ENCODE data around the gene TPP1.

The TPP1 gene

DNA sequence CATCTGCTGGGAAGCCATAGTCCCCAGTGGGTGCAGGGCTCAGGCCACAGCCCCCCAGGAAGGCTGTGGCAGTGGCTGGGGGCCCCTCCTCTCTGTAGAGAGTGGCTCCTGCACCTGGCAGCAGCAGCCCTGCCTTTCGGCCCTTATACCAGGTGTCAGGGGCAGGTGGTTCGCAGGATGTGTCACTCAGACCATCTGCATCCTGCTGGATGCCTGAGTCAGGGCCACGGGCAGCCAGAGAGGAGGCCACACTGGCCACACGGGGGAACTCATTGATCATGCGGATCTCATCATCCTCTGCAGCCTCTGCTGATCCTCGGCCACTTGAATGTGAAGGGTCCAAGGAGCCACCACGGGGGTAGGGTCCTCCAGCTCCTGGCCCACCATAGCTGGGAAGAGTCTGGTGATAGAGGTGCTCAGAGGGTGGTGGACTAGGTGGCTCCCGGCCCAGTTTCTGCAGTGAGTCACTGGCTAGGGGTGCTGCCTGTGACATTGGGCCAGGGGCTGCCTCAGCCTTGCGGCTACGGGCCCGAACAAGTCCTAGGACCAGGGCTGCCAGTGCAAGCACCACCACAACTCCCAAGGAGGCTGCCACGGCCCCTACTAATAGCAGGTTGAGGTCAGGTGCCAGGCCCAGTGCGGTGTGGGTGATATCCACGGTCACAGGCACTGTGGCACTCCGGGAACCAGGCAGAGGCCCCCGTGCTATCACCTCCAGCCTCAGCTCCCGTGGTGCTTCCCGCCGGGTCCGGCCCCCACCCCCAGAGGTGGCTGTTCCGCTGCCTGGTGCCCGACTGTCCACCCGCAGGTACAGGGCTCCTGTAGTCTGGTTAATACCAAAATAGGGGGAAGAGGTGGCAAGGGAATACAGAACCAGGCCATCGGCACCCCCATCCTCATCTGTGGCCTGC, 3.3 kb upstream of the TPP1 start:
- no peak for ATAC-seq
- TF ChIP-seq ZFP3 (CRISPR knock-in tag; IDR thresholded peaks at IDR 0.05) (no peak), ZFP30 (CRISPR knock-in tag; IDR thresholded peaks at IDR 0.05) (no peak), POU6F1 (CRISPR knock-in tag; IDR thresholded peaks at IDR 0.05; ENCODE audit: borderline replicate concordance, low read depth) (no peak)

DNA sequence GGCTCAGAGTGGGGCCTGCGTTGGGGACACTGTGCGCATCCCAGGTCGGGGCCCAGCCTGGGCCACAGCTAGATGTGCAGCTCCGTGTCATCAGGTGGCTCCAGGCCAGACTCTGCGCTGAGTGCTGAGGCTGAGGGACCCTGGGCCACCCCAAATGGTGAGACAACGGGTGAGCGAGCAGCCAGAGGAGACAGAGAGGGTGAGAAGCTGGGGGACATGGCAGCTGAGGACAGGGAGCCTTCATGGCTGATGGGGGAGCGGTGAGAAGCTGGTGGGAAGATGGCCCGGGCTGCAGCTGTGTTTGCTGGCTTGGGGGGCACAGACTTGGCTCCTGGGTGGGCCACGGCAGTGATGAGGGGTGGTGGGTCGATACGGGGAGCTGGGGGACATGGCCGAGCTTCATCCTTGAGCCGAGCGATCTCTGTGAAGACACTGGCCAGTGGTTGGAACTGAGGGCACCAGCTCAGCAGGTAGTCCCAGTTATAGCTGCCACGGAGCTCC, 2.5 kb upstream of the TPP1 start:
- TF ChIP-seq, protein P1, sequence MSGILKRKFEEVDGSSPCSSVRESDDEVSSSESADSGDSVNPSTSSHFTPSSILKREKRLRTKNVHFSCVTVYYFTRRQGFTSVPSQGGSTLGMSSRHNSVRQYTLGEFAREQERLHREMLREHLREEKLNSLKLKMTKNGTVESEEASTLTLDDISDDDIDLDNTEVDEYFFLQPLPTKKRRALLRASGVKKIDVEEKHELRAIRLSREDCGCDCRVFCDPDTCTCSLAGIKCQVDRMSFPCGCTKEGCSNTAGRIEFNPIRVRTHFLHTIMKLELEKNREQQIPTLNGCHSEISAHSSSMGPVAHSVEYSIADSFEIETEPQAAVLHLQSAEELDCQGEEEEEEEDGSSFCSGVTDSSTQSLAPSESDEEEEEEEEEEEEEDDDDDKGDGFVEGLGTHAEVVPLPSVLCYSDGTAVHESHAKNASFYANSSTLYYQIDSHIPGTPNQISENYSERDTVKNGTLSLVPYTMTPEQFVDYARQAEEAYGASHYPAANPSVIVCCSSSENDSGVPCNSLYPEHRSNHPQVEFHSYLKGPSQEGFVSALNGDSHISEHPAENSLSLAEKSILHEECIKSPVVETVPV (CRISPR knock-in tag; IDR thresholded peaks at IDR 0.05), result no peak
- no peak for TF ChIP-seq BACH2 (CRISPR knock-in tag; IDR thresholded peaks at IDR 0.05; ENCODE audit: borderline replicate concordance)
- no peak for TF ChIP-seq ZNF8 (CRISPR knock-in tag; IDR thresholded peaks at IDR 0.05)
- TF ChIP-seq PATZ1 (CRISPR knock-in tag; IDR thresholded peaks at IDR 0.05; ENCODE audit: borderline replicate concordance), result no peak
- TF ChIP-seq POU6F1 (CRISPR knock-in tag; IDR thresholded peaks at IDR 0.05; ENCODE audit: borderline replicate concordance, low read depth), result no peak
- TF ChIP-seq RARB (CRISPR knock-in tag; IDR thresholded peaks at IDR 0.05), result no peak

DNA sequence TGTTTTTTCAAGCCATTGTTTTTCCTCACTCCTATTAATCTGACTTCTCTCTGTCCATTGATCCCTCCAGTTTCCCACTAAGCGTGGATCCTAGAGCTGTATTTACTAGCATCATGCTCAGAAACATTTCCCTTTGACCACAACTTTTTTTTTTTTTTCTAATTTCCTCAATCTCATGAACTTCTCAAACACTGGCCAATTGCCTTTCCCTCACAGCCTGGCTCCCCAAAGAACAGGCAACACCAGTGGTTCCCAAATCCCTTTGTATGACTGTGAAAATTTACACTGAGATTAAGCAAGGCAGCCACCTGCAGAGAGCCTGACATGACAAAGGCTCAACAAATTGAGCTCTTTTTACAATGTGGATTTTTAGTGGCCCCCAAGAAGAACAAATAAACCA, 1.4 kb upstream of the TPP1 start:
- ATAC-seq, result no peak
- TF ChIP-seq ZFP30 (CRISPR knock-in tag; IDR thresholded peaks at IDR 0.05), result no peak
- TF ChIP-seq ZNF8 (CRISPR knock-in tag; IDR thresholded peaks at IDR 0.05), result no peak
- TF ChIP-seq PPARA (CRISPR knock-in tag; IDR thresholded peaks at IDR 0.05; ENCODE audit: borderline replicate concordance), result no peak

More for the DNA sequence above, 2.5 kb upstream of the TPP1 start:
- ATAC-seq, result no peak

- TF ChIP-seq ZNF70 (CRISPR knock-in tag; IDR thresholded peaks at IDR 0.05) (no peak), ARNTL (CRISPR knock-in tag; IDR thresholded peaks at IDR 0.05; ENCODE audit: borderline replicate concordance, low read depth) (no peak)
- ATAC-seq, result peak; percentile 10
Measured at GRCh38 chr11:6618117-6619003, 862 bp downstream of the TPP1 start.

DNA sequence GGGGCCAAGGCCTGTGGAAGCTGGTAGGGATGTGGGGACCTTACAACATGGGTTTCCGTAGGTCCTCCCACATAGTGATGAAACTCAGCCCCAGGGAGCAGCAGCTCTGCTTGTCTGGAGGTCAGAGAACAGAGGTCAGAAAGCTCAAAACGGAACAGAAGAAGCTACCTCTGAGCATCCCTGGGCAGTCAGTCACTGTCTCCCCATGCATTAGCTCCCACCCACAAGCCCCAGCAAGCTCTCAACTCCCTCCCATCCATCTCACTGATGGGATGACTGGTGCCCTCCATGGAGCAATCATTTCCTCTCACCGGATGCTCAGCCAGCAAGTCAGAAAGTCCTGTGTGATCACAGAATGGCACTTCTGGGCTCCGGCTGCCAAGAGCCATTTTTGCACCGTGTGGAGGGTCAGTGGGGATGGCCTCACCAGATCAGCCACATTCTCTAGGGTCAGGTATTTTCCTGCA, 1.9 kb downstream of the TPP1 start:
- no peak for ATAC-seq
- TF ChIP-seq PPARA (CRISPR knock-in tag; IDR thresholded peaks at IDR 0.05; ENCODE audit: borderline replicate concordance) (no peak), ESRRG (CRISPR knock-in tag; IDR thresholded peaks at IDR 0.05) (no peak), ISL1 (CRISPR knock-in tag; IDR thresholded peaks at IDR 0.05) (no peak), GLIS3 (CRISPR knock-in tag; IDR thresholded peaks at IDR 0.05) (no peak)
- TF ChIP-seq, protein P1 (CRISPR knock-in tag; IDR thresholded peaks at IDR 0.05), result no peak
